Loucy (cell line): ENCODE results near the gene ASB8.

Experiments used
- CTCF ChIP-seq: fragments of 200-600 bp; sonication (generic); conservative IDR thresholded peaks from 2 replicates; pipeline ENCODE4 v1.5.1; 2014; ENCODE audit warnings: mild to moderate bottlenecking, antibody characterized with exemption, low read length
- EZH2phosphoT487 ChIP-seq: fragments of 200-600 bp; IDR thresholded peaks from 2 replicates; pipeline ENCODE4 v1.6.1; 2018; ENCODE audit warnings: antibody characterized with exemption, mild to moderate bottlenecking, moderate library complexity, borderline replicate concordance

- TF ChIP-seq CTCF (no peak), EZH2phosphoT487 (no peak)
Observed at GRCh38 chr12:48164451-48164850, 7.1 kb upstream of the ASB8 start.
